Measurements from ENCODE around the gene DMBT1. TPM values are rescaled to one million over a fixed set of nuclear protein-coding genes. Genes with fewer than 3 reads are reported as not detected.

DMBT1 gene
- total and polyA plus RNA-seq, 8 donors: 0.21 to 242 (median 1.3) TPM

DNA sequence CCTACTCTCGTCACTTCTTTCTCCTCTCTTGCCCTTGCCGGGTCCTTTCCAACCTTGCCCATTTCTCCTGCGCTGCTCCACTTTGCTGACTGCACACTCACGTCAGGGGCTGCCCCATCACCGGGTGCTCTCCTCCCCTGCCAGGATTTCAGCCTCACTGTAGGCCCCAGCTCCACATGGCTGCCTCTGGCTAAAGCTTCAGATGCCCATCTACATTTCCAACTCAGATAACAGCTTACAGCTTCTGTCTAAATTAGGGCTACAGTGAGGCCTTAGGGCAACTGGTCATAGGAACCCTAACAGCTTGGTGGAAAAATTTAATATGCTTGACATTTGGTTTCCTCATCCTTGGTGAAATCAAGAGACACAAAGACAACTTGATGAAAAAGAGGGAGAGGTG is 113.2 kb downstream of the DMBT1 start:
- H3K36me3 ChIP-seq: no peaks in the 10 kb centered on the region
- no peak for ATAC-seq
- TF ChIP-seq, protein P1, sequence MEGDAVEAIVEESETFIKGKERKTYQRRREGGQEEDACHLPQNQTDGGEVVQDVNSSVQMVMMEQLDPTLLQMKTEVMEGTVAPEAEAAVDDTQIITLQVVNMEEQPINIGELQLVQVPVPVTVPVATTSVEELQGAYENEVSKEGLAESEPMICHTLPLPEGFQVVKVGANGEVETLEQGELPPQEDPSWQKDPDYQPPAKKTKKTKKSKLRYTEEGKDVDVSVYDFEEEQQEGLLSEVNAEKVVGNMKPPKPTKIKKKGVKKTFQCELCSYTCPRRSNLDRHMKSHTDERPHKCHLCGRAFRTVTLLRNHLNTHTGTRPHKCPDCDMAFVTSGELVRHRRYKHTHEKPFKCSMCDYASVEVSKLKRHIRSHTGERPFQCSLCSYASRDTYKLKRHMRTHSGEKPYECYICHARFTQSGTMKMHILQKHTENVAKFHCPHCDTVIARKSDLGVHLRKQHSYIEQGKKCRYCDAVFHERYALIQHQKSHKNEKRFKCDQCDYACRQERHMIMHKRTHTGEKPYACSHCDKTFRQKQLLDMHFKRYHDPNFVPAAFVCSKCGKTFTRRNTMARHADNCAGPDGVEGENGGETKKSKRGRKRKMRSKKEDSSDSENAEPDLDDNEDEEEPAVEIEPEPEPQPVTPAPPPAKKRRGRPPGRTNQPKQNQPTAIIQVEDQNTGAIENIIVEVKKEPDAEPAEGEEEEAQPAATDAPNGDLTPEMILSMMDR (IDR thresholded peaks at IDR 0.05): no peak

DNA sequence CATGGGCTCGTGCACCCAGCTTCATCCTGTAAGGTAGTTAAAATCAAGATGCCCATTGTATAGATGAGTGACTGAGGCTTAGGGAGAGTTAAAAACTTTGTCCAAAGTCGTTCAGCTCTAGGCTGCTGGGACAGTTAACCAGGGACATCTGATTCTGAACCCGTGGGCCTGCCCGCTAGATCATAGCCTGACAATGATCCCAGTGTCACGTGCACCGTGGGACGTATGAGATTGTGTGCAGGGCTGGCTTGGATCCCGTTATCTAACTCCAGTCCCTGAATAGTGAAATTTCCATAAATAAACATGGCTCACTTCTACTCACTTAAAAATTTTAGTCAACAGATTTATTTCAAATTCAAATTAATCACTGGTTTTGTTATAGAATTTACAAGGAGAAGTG is 114.2 kb downstream of the DMBT1 start:
- H3K36me3 ChIP-seq: no peaks in the 10 kb centered on the region
- TF ChIP-seq, protein P1 (IDR thresholded peaks at IDR 0.05): no peak
- no peaks in the 10 kb centered on the region for H3K9me3 ChIP-seq
- DNase-seq (no peak), ATAC-seq (no peak)
- H3K4me3 ChIP-seq: no peak overlapping the region
- no peaks in the 10 kb centered on the region for H3K4me1 ChIP-seq
- no peaks in the 10 kb centered on the region for H3K27me3 ChIP-seq
- no peak overlapping the region for H3K27ac ChIP-seq
- intact Hi-C loops (cut with DNase I): no loop called here

More for the DNA sequence above, 113.2 kb downstream of the DMBT1 start:
- H3K4me1 ChIP-seq: no peaks in the 10 kb centered on the region
- no peak for DNase-seq
- H3K4me3 ChIP-seq: no peak overlapping the region
- intact Hi-C loops (cut with DNase I): no loop called here
- H3K27ac ChIP-seq: no peak overlapping the region
- no peaks in the 10 kb centered on the region for H3K27me3 ChIP-seq
- no peaks in the 10 kb centered on the region for H3K9me3 ChIP-seq

DNA sequence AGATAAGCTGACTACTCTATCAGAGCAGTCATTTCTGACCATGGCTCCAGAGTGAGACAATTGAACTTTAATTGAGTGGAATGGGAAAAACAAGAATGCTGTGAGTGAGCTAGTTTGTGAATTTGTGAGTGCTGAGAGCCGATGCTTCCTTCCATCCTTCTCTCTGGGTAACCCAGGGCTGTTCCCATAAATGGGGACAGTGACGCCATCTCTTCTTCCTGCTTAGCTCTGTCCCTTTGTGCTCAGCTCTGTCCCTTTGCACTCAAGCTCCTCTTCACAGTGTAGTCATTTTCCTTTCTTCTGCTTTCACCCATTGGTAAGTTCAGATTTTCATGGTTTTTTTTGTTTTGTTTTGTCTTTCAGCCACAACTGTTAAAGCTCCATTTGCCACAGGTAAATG is 114.7 kb downstream of the DMBT1 start:
- ATAC-seq (no peak), DNase-seq (no peak)
- H3K4me3 ChIP-seq: no peak overlapping the region
- no peaks in the 10 kb centered on the region for H3K27me3 ChIP-seq
- TF ChIP-seq, protein P1 (IDR thresholded peaks at IDR 0.05): no peak
- no peak overlapping the region for H3K27ac ChIP-seq
- H3K9me3 ChIP-seq: no peaks in the 10 kb centered on the region
- no peaks in the 10 kb centered on the region for H3K36me3 ChIP-seq
- intact Hi-C loops (cut with DNase I): no loop called here
- H3K4me1 ChIP-seq: no peaks in the 10 kb centered on the region

DNA sequence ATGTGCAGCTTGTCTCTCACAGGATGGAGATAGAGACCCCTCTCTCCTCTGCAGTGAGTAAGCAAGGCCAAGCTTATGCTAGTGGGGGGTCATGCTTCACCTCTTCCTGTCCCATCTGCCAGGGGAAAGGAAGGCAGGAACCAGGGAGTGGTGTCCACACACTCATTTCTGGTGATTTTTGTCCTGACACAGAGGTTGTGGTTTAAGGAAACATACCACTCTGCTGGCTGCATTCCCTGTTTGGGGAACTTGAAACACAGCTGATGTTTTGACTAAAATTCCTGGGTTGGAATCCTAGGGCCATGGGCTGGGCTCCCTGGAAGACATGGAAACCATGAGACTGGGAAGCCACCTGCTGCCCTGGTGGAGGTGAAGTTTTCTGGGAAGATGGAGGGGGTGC is 117.7 kb downstream of the DMBT1 start:
- no peak for ATAC-seq
- Histone ChIP-seq H3K4me3 (no peak overlapping the region), H3K27me3 (no peaks in the 10 kb centered on the region), H3K4me1 (no peaks in the 10 kb centered on the region), H3K9me3 (no peaks in the 10 kb centered on the region), H3K36me3 (no peaks in the 10 kb centered on the region), H3K27ac (no peak overlapping the region)
- DNase-seq: no peak
- TF ChIP-seq, protein P1 (IDR thresholded peaks at IDR 0.05): no peak
- intact Hi-C loops (cut with DNase I): no loop called here

DNA sequence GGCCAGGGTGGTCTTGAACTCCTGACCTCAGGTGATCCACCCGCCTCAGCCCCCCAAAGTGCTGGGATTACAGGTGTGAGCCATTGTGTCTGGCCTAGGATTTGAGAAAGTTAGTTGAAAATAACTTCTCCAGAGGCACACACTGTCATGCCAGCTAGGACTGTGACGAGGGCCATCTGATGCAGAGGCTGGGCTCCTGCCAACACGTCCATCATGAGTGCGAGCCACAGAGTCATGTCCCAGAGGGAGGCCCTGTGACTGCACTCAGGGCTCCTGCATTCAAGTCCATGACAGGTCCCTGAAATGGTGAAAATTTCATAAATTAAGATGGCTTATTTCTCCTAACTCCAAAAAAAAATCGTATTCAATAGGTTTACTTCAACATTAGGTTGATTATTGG is 122.0 kb downstream of the DMBT1 start:
- Histone ChIP-seq H3K27ac (no peak overlapping the region), H3K9me3 (no peaks in the 10 kb centered on the region), H3K4me3 (no peak overlapping the region), H3K4me1 (no peaks in the 10 kb centered on the region), H3K36me3 (no peaks in the 10 kb centered on the region), H3K27me3 (no peaks in the 10 kb centered on the region)
- DNase-seq (no peak), ATAC-seq (no peak)
- TF ChIP-seq, protein P1 (IDR thresholded peaks at IDR 0.05): no peak
- intact Hi-C loops (cut with DNase I): no loop called here

Measured in left lung (tissue), 10 donors.